SK-N-MC (cell line): ENCODE results near the gene NEAT1.

Source experiments
- EZH2 ChIP-seq: fragments of 200-600 bp; sonication (generic); IDR thresholded peaks from one replicate; pipeline ENCODE4 v1.6.1; 2017; ENCODE audit warnings: antibody characterized with exemption
- FOXP2 ChIP-seq: optimal IDR thresholded peaks from 2 replicates; pipeline ENCODE3; 2011; ENCODE audit warnings: mild to moderate bottlenecking, moderate library complexity; ENCODE audit not compliant: insufficient read depth; ENCODE audit errors: extremely low read length, control extremely low read depth
- POLR2AphosphoS5 ChIP-seq: IDR thresholded peaks from 2 replicates; pipeline ENCODE4 v1.6.1; 2012; ENCODE audit warnings: mild to moderate bottlenecking, low read depth, low read length, borderline replicate concordance

DNA sequence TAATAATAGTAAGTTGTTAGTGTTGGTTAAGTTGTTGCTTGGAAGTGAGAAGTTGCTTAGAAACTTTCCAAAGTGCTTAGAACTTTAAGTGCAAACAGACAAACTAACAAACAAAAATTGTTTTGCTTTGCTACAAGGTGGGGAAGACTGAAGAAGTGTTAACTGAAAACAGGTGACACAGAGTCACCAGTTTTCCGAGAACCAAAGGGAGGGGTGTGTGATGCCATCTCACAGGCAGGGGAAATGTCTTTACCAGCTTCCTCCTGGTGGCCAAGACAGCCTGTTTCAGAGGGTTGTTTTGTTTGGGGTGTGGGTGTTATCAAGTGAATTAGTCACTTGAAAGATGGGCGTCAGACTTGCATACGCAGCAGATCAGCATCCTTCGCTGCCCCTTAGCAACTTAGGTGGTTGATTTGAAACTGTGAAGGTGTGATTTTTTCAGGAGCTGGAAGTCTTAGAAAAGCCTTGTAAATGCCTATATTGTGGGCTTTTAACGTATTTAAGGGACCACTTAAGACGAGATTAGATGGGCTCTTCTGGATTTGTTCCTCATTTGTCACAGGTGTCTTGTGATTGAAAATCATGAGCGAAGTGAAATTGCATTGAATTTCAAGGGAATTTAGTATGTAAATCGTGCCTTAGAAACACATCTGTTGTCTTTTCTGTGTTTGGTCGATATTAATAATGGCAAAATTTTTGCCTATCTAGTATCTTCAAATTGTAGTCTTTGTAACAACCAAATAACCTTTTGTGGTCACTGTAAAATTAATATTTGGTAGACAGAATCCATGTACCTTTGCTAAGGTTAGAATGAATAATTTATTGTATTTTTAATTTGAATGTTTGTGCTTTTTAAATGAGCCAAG is 2.7 kb downstream of the NEAT1 start:
- TF ChIP-seq POLR2AphosphoS5 = no peak
- no peak for TF ChIP-seq EZH2
- no peak for TF ChIP-seq FOXP2
